ENCODE measurements around the gene WNT9A.

- TF ChIP-seq YY1 (IDR thresholded peaks at IDR 0.05; ENCODE audit: insufficient read depth, insufficient read length) (no peak), ZNF274 (IDR thresholded peaks at IDR 0.05; ENCODE audit: low read depth, low read length) (no peak)
These were observed 401 bp downstream of the WNT9A start for GRCh38 chr1:227947386-227947675.

Measured in NT2/D1 (cell line).